ENCODE data around the gene ENAH. TPM values are rescaled to one million over a fixed set of nuclear protein-coding genes. Genes with fewer than 3 reads are reported as not detected.

The ENAH gene
- total and polyA plus RNA-seq, 2 experiments from 2014 or later = 109 to 184 TPM

GRCh38 chr1:225610539-225610938 lies 42.4 kb downstream of the ENAH start:
- H3K4me3 Mint-ChIP-seq = no peak overlapping the region
- ATAC-seq = no peak
- no peak for TF ChIP-seq CREB1 (CRISPR knock-in tag; IDR thresholded peaks at IDR 0.05; ENCODE audit: low read depth)
- H3K4me1 Mint-ChIP-seq = peaks cover 56% of the 10 kb centered on the region
- Histone ChIP-seq H3K36me3 (ENCODE audit: insufficient read depth) (no peaks in the 10 kb centered on the region), H3K4me2 (peak overlapping the region; percentile 46; the same call in 1 of the 2 replicates), H3K4me3 (no peak overlapping the region), H3K9me2 (ENCODE audit: insufficient read depth) (no peaks in the 10 kb centered on the region), H3K79me2 (replicated peaks; ENCODE audit: insufficient read depth) (peaks cover 99% of the 10 kb centered on the region), H2AFZ (no peak overlapping the region), H3K27me3 (ENCODE audit: insufficient read depth) (no peaks in the 10 kb centered on the region), H3K27ac (ENCODE audit: low read depth) (peak overlapping the region; percentile 23), H3K4me1 (ENCODE audit: insufficient read depth) (peaks cover 37% of the 10 kb centered on the region), H4K20me1 (replicated peaks; ENCODE audit: insufficient read depth) (peaks cover 63% of the 10 kb centered on the region), H3F3A (replicated peaks; ENCODE audit: low read depth) (0 out of 2 replicates have a peak, but pooled peaks cover 3% of the 10 kb centered on the region)
- peaks cover 20% of the 10 kb centered on the region for H3K36me3 Mint-ChIP-seq (ENCODE audit: low read depth)
- DNase-seq (ENCODE audit: low spot score) = no peak
- no peak overlapping the region for H3K27ac Mint-ChIP-seq
- H3K9me3 Mint-ChIP-seq = peaks cover 13% of the 10 kb centered on the region; the same call in 2 of the 3 replicates
- peaks cover 14% of the 10 kb centered on the region for H3K27me3 Mint-ChIP-seq (ENCODE audit: insufficient read depth, low read depth, poor library complexity)

DNA sequence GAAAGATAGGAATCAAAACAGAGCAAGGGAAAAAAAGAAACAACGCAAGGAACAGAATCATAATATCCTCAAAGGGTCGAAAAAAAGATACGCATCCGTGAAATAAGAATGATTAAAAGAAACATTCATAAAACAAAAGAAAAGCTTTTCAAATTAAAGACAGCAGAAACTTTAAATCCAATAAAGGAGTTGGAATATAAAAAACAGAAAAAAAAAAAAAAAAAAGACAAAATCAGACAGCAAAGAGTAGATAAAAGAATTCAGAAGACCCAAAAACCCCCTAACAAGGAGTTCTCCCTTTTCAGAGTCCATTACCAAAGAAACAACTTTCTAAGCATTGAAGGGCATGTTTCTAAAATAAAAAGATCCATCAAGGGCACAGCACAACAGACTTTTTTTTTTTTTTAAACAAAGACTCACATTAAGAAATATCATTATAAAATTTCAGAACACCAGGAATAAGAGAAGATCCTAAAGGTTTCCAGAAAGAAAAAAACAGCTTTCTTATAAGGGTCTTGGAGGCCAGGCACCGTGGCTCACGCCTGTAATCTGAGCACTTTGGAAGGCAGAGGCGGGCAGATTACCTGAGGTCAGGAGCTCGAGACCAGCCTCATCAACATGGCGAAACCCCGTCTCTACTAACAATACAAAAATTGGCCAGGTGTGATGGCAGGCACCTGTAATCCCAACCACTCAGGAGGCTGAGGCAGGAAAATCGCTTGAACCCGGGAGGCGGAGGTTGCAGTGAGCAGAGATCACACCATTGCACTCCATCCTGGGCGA lies 44.7 kb downstream of the ENAH start:
- peak overlapping the region; percentile 5; the same call in 1 of the 3 replicates for H3K4me3 Mint-ChIP-seq
- peak; percentile 44 for DNase-seq (ENCODE audit: low spot score)
- no peak for TF ChIP-seq ZNF114 (CRISPR knock-in tag; IDR thresholded peaks at IDR 0.05)
- TF ChIP-seq NANOG (IDR thresholded peaks at IDR 0.05; ENCODE audit: borderline replicate concordance) = no peak
- no peak for TF ChIP-seq REST (IDR thresholded peaks at IDR 0.05; ENCODE audit: unreplicated experiment)
- TF ChIP-seq EZH2 (IDR thresholded peaks at IDR 0.05; ENCODE audit: low read depth, unreplicated experiment) = no peak
- no peak for TF ChIP-seq POLR2AphosphoS5 (IDR thresholded peaks at IDR 0.05; ENCODE audit: low read depth)
- no peak for TF ChIP-seq CTCF (conservative IDR thresholded peaks at IDR 0.05; ENCODE audit: low read depth in 2 of 2)
- TF ChIP-seq, protein P1, sequence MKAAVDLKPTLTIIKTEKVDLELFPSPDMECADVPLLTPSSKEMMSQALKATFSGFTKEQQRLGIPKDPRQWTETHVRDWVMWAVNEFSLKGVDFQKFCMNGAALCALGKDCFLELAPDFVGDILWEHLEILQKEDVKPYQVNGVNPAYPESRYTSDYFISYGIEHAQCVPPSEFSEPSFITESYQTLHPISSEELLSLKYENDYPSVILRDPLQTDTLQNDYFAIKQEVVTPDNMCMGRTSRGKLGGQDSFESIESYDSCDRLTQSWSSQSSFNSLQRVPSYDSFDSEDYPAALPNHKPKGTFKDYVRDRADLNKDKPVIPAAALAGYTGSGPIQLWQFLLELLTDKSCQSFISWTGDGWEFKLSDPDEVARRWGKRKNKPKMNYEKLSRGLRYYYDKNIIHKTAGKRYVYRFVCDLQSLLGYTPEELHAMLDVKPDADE (IDR thresholded peaks at IDR 0.05) = no peak
- no peak for TF ChIP-seq STAT1 (IDR thresholded peaks at IDR 0.05; ENCODE audit: unreplicated experiment)
- TF ChIP-seq CREB1 (CRISPR knock-in tag; IDR thresholded peaks at IDR 0.05; ENCODE audit: low read depth) = no peak
- no peak for TF ChIP-seq EZH2phosphoT487 (IDR thresholded peaks at IDR 0.05; ENCODE audit: unreplicated experiment)

More for the DNA sequence above, 44.7 kb downstream of the ENAH start:
- peak; percentile 58 for ATAC-seq
- H3K27ac Mint-ChIP-seq = peak overlapping the region; percentile 52
- Histone ChIP-seq H3K9me2 (ENCODE audit: insufficient read depth) (no peaks in the 10 kb centered on the region), H3K4me2 (0 out of 2 replicates have a peak overlapping the region, but pooled peaks have one; percentile 6), H3K4me1 (ENCODE audit: insufficient read depth) (peaks cover 37% of the 10 kb centered on the region), H2AFZ (no peak overlapping the region), H3K36me3 (ENCODE audit: insufficient read depth) (no peaks in the 10 kb centered on the region), H4K20me1 (replicated peaks; ENCODE audit: insufficient read depth) (peaks cover 65% of the 10 kb centered on the region; the same call in 1 of the 2 replicates), H3K27ac (ENCODE audit: low read depth) (peak overlapping the region; percentile 36), H3K79me2 (replicated peaks; ENCODE audit: insufficient read depth) (peaks cover 100% of the 10 kb centered on the region), H3K27me3 (ENCODE audit: insufficient read depth) (no peaks in the 10 kb centered on the region), H3K4me3 (no peak overlapping the region), H3F3A (replicated peaks; ENCODE audit: low read depth) (no peaks in the 10 kb centered on the region)
- peaks cover 54% of the 10 kb centered on the region for H3K4me1 Mint-ChIP-seq
- no peaks in the 10 kb centered on the region for H3K9me3 Mint-ChIP-seq
- peaks cover 6% of the 10 kb centered on the region for H3K36me3 Mint-ChIP-seq (ENCODE audit: low read depth)
- H3K27me3 Mint-ChIP-seq (ENCODE audit: insufficient read depth, low read depth, poor library complexity) = peaks cover 7% of the 10 kb centered on the region
